Retinal pigment epithelial cell (primary cell): ENCODE results near the gene RPL15.

ENCODE experiments used
- DNase-seq: peaks from one replicate; pipeline ENCODE4 v3.0.0-alpha.2; 2010; ENCODE audit warnings: low read depth
- H3K4me3 ChIP-seq: 2 replicates; pipeline ENCODE4 v1.5.1; 2011; ENCODE audit warnings: mild to moderate bottlenecking, low read length, control low read depth, moderate library complexity
- CTCF ChIP-seq: conservative IDR thresholded peaks from 2 replicates; pipeline ENCODE4 v1.5.1; 2011; ENCODE audit warnings: low read depth, low read length, control low read depth, inconsistent platforms

RPL15 gene

GRCh38 chr3:23932571-23932970 is 15.6 kb downstream of the RPL15 start:
- TF ChIP-seq CTCF: no peak
- no peak for DNase-seq
- H3K4me3 ChIP-seq: no peak overlapping the region

- no peak overlapping the region for H3K4me3 ChIP-seq
- no peak for DNase-seq
- no peak for TF ChIP-seq CTCF
Observed at GRCh38 chr3:23934253-23934652, 17.3 kb downstream of the RPL15 start.

GRCh38 chr3:23937296-23937695 is 20.4 kb downstream of the RPL15 start:
- TF ChIP-seq CTCF: no peak

GRCh38 chr3:23938688-23939087 is 21.8 kb downstream of the RPL15 start:
- no peak for TF ChIP-seq CTCF
- no peak for DNase-seq
- no peak overlapping the region for H3K4me3 ChIP-seq

More at GRCh38 chr3:23937296-23937695, 20.4 kb downstream of the RPL15 start:
- no peak for DNase-seq
- H3K4me3 ChIP-seq: no peak overlapping the region

GRCh38 chr3:23940775-23941174 is 23.8 kb downstream of the RPL15 start:
- H3K4me3 ChIP-seq: no peak overlapping the region
- no peak for DNase-seq
- TF ChIP-seq CTCF: no peak

- no peak for TF ChIP-seq CTCF
- DNase-seq: no peak
- no peak overlapping the region for H3K4me3 ChIP-seq
Observed at GRCh38 chr3:23941440-23941839, 24.5 kb downstream of the RPL15 start.

- TF ChIP-seq CTCF: no peak
- no peak overlapping the region for H3K4me3 ChIP-seq
- DNase-seq: no peak
Observed at GRCh38 chr3:23942546-23942945, 25.6 kb downstream of the RPL15 start.
